ENCODE results near the gene TPPP2.

Gene TPPP2

DNA sequence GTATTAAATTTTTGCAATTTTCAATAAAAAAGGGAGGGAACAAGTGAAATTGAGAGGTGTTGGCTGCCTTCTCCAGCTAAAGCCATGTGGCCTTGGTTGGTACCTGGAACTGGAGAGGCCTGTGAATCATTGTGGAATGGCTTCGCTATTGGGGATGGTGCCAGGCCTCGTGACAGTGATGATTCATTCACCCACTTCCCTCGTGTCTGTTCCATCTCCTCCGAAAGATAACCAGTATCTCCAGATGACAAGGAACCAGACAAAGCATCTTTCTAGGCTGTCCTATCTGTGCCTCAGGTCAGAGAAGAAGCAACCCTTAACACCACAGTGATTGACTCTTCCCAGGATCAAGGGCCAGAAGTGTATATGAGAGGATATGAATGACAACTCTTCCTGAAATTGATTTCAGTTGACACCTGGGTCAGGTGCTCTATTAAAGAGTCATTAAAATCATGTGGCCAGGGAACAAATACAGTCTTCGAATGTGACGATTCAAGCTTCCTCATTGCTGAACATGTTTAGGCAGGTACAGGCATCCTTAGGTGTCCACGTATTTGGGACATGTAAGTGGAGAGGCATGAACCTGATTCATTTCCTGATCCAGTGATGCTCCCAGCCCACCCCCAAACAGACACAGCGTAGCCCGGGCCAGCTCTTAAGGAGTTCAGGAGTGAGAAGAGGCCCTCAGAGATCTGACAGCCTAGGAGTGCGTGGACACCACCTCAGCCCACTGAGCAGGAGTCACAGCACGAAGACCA is 11.8 kb downstream of the TPPP2 start, which contains the start of gene RNASE7:
TSS of gene RNASE7 (plus strand) at position 687 of the 758 bp plus-strand sequence. CDS start 631 bp downstream, outside the sequence.
- H2BK120ac ChIP-seq (ENCODE audit: insufficient read depth, low read length, poor library complexity), result no peak within 1 kb of the TSS
- no peaks in the 10 kb centered on the region for H3K9me3 ChIP-seq (ENCODE audit: insufficient read depth, low read depth, low read length)
- H3K23ac ChIP-seq (ENCODE audit: low read length), result no peak within 1 kb of the TSS
- peak within 1 kb of the TSS; percentile 31 for H2AK5ac ChIP-seq (ENCODE audit: low read length)
- no peaks in the 10 kb centered on the region for H3K79me2 ChIP-seq (ENCODE audit: control insufficient read depth, insufficient read depth, low read length, poor library complexity)
- H3K27me3 ChIP-seq (ENCODE audit: insufficient read depth, low read length), result no peaks in the 10 kb centered on the region
- no peak within 1 kb of the TSS for H3K9ac ChIP-seq (ENCODE audit: low read length)
- no CpG with 5 or more reads among the region's 11 CpGs for WGBS (ENCODE audit: extremely low coverage, insufficient coverage, insufficient read length)
- H3K36me3 ChIP-seq (ENCODE audit: control insufficient read depth in 1 of 2, insufficient read depth in 2 of 2, low read length in 2 of 2), result no peaks in the 10 kb centered on the region
- no peak within 1 kb of the TSS for H3K27ac ChIP-seq (ENCODE audit: low read depth, low read length)
- H2BK12ac ChIP-seq (ENCODE audit: low read length), result peak within 1 kb of the TSS; percentile 58
- no peak within 1 kb of the TSS for H4K12ac ChIP-seq (ENCODE audit: low read depth, low read length)
- no peak within 1 kb of the TSS for H2AFZ ChIP-seq (ENCODE audit: insufficient read depth, low read length, poor library complexity)
- peak within 1 kb of the TSS; percentile 8 for H4K91ac ChIP-seq (ENCODE audit: low read depth, low read length)
- peaks cover 4% of the 10 kb centered on the region for H3K79me1 ChIP-seq (ENCODE audit: low read length)
- peak within 1 kb of the TSS; percentile 9 for H3K14ac ChIP-seq (ENCODE audit: low read length)
- H2BK5ac ChIP-seq (ENCODE audit: low read depth, low read length, poor library complexity), result no peak within 1 kb of the TSS
- H3K18ac ChIP-seq (ENCODE audit: low read length), result no peak within 1 kb of the TSS
- peaks cover 18 to 26% of the 10 kb centered on the region in 2 experiments for H3K4me1 ChIP-seq (ENCODE audit: control insufficient read depth in 1 of 2, insufficient read depth in 2 of 2, low read length in 2 of 2)
- H3K4me3 ChIP-seq (ENCODE audit: low read depth, low read length), result no peak within 1 kb of the TSS
- H3K4ac ChIP-seq (ENCODE audit: low read depth, low read length), result no peak within 1 kb of the TSS
- DNase-seq, result peak; percentile 7 to 43
- H4K8ac ChIP-seq (ENCODE audit: low read depth, low read length), result no peak within 1 kb of the TSS
- H3K4me2 ChIP-seq (ENCODE audit: low read length), result no peak within 1 kb of the TSS

GRCh38 chr14:21042918-21043317 is 12.9 kb downstream of the TPPP2 start:
- H2AK5ac ChIP-seq (ENCODE audit: low read length), result no peak overlapping the region
- peaks cover 18 to 26% of the 10 kb centered on the region in 2 experiments for H3K4me1 ChIP-seq (ENCODE audit: control insufficient read depth in 1 of 2, insufficient read depth in 2 of 2, low read length in 2 of 2)
- no peaks in the 10 kb centered on the region for H3K79me2 ChIP-seq (ENCODE audit: control insufficient read depth, insufficient read depth, low read length, poor library complexity)
- no peak overlapping the region for H3K4me3 ChIP-seq (ENCODE audit: low read depth, low read length)
- WGBS (ENCODE audit: extremely low coverage, insufficient coverage, insufficient read length), result no CpG with 5 or more reads among the region's 8 CpGs
- no peak overlapping the region for H2BK120ac ChIP-seq (ENCODE audit: insufficient read depth, low read length, poor library complexity)
- H3K23ac ChIP-seq (ENCODE audit: low read length), result no peak overlapping the region
- no peaks in the 10 kb centered on the region for H3K9me3 ChIP-seq (ENCODE audit: insufficient read depth, low read depth, low read length)
- no peaks in the 10 kb centered on the region for H3K27me3 ChIP-seq (ENCODE audit: insufficient read depth, low read length)
- no peak overlapping the region for H4K8ac ChIP-seq (ENCODE audit: low read depth, low read length)
- H3K27ac ChIP-seq (ENCODE audit: low read depth, low read length), result no peak overlapping the region
- no peak overlapping the region for H4K91ac ChIP-seq (ENCODE audit: low read depth, low read length)
- peaks cover 4% of the 10 kb centered on the region for H3K79me1 ChIP-seq (ENCODE audit: low read length)
- H3K18ac ChIP-seq (ENCODE audit: low read length), result no peak overlapping the region
- no peak overlapping the region for H2BK5ac ChIP-seq (ENCODE audit: low read depth, low read length, poor library complexity)
- no peak overlapping the region for H3K4ac ChIP-seq (ENCODE audit: low read depth, low read length)
- H3K36me3 ChIP-seq (ENCODE audit: control insufficient read depth in 1 of 2, insufficient read depth in 2 of 2, low read length in 2 of 2), result no peaks in the 10 kb centered on the region
- H3K4me2 ChIP-seq (ENCODE audit: low read length), result no peak overlapping the region
- no peak overlapping the region for H4K12ac ChIP-seq (ENCODE audit: low read depth, low read length)
- no peak overlapping the region for H3K14ac ChIP-seq (ENCODE audit: low read length)
- H3K9ac ChIP-seq (ENCODE audit: low read length), result no peak overlapping the region
- H2BK12ac ChIP-seq (ENCODE audit: low read length), result no peak overlapping the region
- no peak overlapping the region for H2AFZ ChIP-seq (ENCODE audit: insufficient read depth, low read length, poor library complexity)
- DNase-seq, result no peak

- Histone ChIP-seq H4K91ac (ENCODE audit: low read depth, low read length) (no peak overlapping the region), H3K27me3 (ENCODE audit: insufficient read depth, low read length) (no peaks in the 10 kb centered on the region)
- WGBS (ENCODE audit: extremely low coverage, insufficient coverage, insufficient read length), result no CpG with 5 or more reads among the region's 2 CpGs
Observed at GRCh38 chr14:21043387-21043973, 13.5 kb downstream of the TPPP2 start.

GRCh38 chr14:21043974-21044618 is 14.1 kb downstream of the TPPP2 start:
- H4K12ac ChIP-seq (ENCODE audit: low read depth, low read length), result no peak overlapping the region
- no peak overlapping the region for H3K18ac ChIP-seq (ENCODE audit: low read length)
- no peaks in the 10 kb centered on the region for H3K36me3 ChIP-seq (ENCODE audit: control insufficient read depth in 1 of 2, insufficient read depth in 2 of 2, low read length in 2 of 2)
- H2AFZ ChIP-seq (ENCODE audit: insufficient read depth, low read length, poor library complexity), result no peak overlapping the region
- WGBS (ENCODE audit: extremely low coverage, insufficient coverage, insufficient read length), result no CpG with 5 or more reads among the region's 6 CpGs
- H3K9me3 ChIP-seq (ENCODE audit: insufficient read depth, low read depth, low read length), result no peaks in the 10 kb centered on the region
- H2AK5ac ChIP-seq (ENCODE audit: low read length), result no peak overlapping the region
- peak; percentile 21 to 59 for DNase-seq
- no peaks in the 10 kb centered on the region for H3K79me2 ChIP-seq (ENCODE audit: control insufficient read depth, insufficient read depth, low read length, poor library complexity)
- no peak overlapping the region for H4K8ac ChIP-seq (ENCODE audit: low read depth, low read length)
- no peak overlapping the region for H2BK120ac ChIP-seq (ENCODE audit: insufficient read depth, low read length, poor library complexity)
- H3K4me2 ChIP-seq (ENCODE audit: low read length), result no peak overlapping the region
- no peaks in the 10 kb centered on the region for H3K27me3 ChIP-seq (ENCODE audit: insufficient read depth, low read length)
- H2BK5ac ChIP-seq (ENCODE audit: low read depth, low read length, poor library complexity), result no peak overlapping the region
- H3K27ac ChIP-seq (ENCODE audit: low read depth, low read length), result no peak overlapping the region
- peaks cover 4% of the 10 kb centered on the region for H3K79me1 ChIP-seq (ENCODE audit: low read length)
- H4K91ac ChIP-seq (ENCODE audit: low read depth, low read length), result no peak overlapping the region
- no peak overlapping the region for H3K4ac ChIP-seq (ENCODE audit: low read depth, low read length)
- H3K4me3 ChIP-seq (ENCODE audit: low read depth, low read length), result no peak overlapping the region
- no peak overlapping the region for H3K23ac ChIP-seq (ENCODE audit: low read length)
- H3K4me1 ChIP-seq (ENCODE audit: control insufficient read depth in 1 of 2, insufficient read depth in 2 of 2, low read length in 2 of 2), result peaks cover 16 to 26% of the 10 kb centered on the region in 2 experiments
- H3K14ac ChIP-seq (ENCODE audit: low read length), result no peak overlapping the region
- H3K9ac ChIP-seq (ENCODE audit: low read length), result no peak overlapping the region
- H2BK12ac ChIP-seq (ENCODE audit: low read length), result no peak overlapping the region

More at GRCh38 chr14:21043387-21043973, 13.5 kb downstream of the TPPP2 start:
- no peaks in the 10 kb centered on the region for H3K9me3 ChIP-seq (ENCODE audit: insufficient read depth, low read depth, low read length)
- no peak overlapping the region for H3K4ac ChIP-seq (ENCODE audit: low read depth, low read length)
- H3K23ac ChIP-seq (ENCODE audit: low read length), result no peak overlapping the region
- H4K12ac ChIP-seq (ENCODE audit: low read depth, low read length), result no peak overlapping the region
- no peak for DNase-seq
- H2BK5ac ChIP-seq (ENCODE audit: low read depth, low read length, poor library complexity), result no peak overlapping the region
- H3K79me1 ChIP-seq (ENCODE audit: low read length), result peaks cover 4% of the 10 kb centered on the region
- no peak overlapping the region for H3K4me2 ChIP-seq (ENCODE audit: low read length)
- no peaks in the 10 kb centered on the region for H3K36me3 ChIP-seq (ENCODE audit: control insufficient read depth in 1 of 2, insufficient read depth in 2 of 2, low read length in 2 of 2)
- H2BK120ac ChIP-seq (ENCODE audit: insufficient read depth, low read length, poor library complexity), result no peak overlapping the region
- no peak overlapping the region for H4K8ac ChIP-seq (ENCODE audit: low read depth, low read length)
- H3K27ac ChIP-seq (ENCODE audit: low read depth, low read length), result no peak overlapping the region
- H3K9ac ChIP-seq (ENCODE audit: low read length), result no peak overlapping the region
- H3K79me2 ChIP-seq (ENCODE audit: control insufficient read depth, insufficient read depth, low read length, poor library complexity), result no peaks in the 10 kb centered on the region
- H3K14ac ChIP-seq (ENCODE audit: low read length), result no peak overlapping the region
- H2BK12ac ChIP-seq (ENCODE audit: low read length), result no peak overlapping the region
- H2AK5ac ChIP-seq (ENCODE audit: low read length), result peak overlapping the region; percentile 65
- no peak overlapping the region for H3K4me3 ChIP-seq (ENCODE audit: low read depth, low read length)
- H2AFZ ChIP-seq (ENCODE audit: insufficient read depth, low read length, poor library complexity), result no peak overlapping the region
- peaks cover 18 to 26% of the 10 kb centered on the region in 2 experiments for H3K4me1 ChIP-seq (ENCODE audit: control insufficient read depth in 1 of 2, insufficient read depth in 2 of 2, low read length in 2 of 2)
- no peak overlapping the region for H3K18ac ChIP-seq (ENCODE audit: low read length)

Data from trophoblast cell (in vitro differentiated cells and primary cell).